ENCODE measurements around the gene CIZ1.

The CIZ1 gene

DNA sequence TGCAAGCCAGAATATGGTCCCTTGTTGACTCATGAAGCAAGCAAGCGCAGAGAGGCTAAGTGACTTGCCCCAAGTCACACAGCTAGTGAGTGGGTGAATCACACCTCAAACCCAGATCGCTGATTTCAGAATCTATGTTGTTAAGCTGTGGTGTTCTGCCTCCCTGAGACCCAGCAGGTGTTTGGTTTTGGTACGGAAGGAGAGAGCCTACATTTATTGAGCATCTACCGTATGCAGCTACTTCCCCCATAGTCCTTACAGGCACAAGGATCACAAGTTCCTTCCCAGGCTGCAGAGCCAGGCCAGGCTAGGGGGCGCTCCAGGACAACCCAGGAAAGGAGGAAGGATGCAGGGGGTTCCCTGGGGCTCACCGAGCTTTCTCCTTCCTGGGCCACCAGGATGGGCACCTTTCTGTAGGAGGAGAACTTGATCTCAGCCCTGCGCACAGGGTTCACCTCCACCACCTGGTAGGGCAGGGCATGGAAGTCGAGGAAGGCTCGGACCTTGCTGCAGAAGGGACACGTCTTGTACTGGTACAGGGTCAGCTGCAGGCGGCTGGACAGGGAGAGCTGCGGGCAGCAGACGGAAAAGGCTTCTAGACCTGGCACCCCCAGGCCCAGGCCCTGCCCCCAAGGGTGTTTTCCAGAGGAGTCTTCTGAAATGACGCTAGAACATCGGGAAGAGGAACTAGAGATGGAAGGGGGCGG lies 66.3 kb downstream of the CIZ1 start:
- 0 out of 2 replicates have a peak overlapping the region, but pooled peaks have one; percentile 88 for H3K4me3 ChIP-seq (replicated peaks; ENCODE audit: low read depth, low read length)
- TF ChIP-seq, protein P1, sequence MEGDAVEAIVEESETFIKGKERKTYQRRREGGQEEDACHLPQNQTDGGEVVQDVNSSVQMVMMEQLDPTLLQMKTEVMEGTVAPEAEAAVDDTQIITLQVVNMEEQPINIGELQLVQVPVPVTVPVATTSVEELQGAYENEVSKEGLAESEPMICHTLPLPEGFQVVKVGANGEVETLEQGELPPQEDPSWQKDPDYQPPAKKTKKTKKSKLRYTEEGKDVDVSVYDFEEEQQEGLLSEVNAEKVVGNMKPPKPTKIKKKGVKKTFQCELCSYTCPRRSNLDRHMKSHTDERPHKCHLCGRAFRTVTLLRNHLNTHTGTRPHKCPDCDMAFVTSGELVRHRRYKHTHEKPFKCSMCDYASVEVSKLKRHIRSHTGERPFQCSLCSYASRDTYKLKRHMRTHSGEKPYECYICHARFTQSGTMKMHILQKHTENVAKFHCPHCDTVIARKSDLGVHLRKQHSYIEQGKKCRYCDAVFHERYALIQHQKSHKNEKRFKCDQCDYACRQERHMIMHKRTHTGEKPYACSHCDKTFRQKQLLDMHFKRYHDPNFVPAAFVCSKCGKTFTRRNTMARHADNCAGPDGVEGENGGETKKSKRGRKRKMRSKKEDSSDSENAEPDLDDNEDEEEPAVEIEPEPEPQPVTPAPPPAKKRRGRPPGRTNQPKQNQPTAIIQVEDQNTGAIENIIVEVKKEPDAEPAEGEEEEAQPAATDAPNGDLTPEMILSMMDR (IDR thresholded peaks at IDR 0.05; ENCODE audit: low read depth, low read length, missing control alignments), result peak; percentile 91
- DNase-seq (ENCODE audit: extremely low read depth, low read depth), result peak; percentile 31

DNA sequence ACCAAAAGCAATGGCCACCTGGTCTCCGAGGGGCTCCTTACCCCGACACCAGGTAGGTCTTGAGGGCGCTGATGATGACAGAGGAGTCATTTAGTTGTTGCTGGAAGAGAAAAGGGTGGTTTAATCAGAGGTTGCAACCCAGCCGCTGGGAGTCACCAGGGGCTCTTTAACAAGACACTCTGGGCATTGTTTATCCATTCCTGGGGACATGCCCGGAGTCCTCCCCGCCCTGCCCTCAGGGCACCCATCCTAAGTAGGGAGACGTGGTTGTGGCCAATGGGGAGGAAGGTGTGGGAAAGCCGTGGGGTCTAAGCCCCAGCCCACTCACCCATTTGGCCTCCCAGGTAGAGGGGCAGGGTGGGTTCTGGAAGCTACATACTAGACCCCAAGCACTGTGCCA lies 66.9 kb downstream of the CIZ1 start:
- TF ChIP-seq, protein P1 (IDR thresholded peaks at IDR 0.05; ENCODE audit: low read depth, low read length, missing control alignments), result no peak
- no peak for DNase-seq (ENCODE audit: extremely low read depth, low read depth)
- H3K4me3 ChIP-seq (replicated peaks; ENCODE audit: low read depth, low read length), result no peak overlapping the region

DNA sequence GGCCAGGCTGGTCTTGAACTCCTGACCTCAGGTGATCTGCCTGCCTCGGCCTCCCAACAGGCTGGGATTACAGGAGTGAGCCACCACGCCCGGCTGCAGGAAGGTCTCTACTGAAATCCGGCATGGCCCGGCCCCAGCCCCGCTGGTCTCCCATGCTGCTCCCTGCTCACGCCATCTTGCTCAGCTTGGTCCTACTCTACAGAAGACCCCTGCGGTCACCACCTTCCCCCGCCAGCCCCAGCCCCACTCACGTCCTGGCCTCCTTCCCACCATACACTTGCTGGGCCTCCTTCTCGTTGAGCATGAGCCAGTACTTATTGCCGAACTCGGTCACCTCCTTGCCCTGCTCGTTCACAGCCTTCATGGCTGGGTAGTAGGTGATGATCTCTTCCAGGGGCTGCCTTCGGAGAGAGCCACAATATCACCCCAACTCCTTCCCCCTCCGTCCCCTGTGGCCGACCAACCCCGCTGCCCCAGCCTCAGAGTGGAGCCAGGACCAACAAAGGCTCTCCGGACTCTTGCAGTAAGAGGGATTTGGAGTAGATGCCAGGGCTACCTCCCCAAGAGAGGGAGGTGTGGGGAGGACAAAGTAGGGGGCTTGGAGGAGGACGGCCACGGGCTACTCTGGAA lies 67.8 kb downstream of the CIZ1 start:
- no peak for DNase-seq (ENCODE audit: extremely low read depth, low read depth)
- TF ChIP-seq, protein P1 (IDR thresholded peaks at IDR 0.05; ENCODE audit: low read depth, low read length, missing control alignments), result no peak
- H3K4me3 ChIP-seq (replicated peaks; ENCODE audit: low read depth, low read length), result no peak overlapping the region

DNA sequence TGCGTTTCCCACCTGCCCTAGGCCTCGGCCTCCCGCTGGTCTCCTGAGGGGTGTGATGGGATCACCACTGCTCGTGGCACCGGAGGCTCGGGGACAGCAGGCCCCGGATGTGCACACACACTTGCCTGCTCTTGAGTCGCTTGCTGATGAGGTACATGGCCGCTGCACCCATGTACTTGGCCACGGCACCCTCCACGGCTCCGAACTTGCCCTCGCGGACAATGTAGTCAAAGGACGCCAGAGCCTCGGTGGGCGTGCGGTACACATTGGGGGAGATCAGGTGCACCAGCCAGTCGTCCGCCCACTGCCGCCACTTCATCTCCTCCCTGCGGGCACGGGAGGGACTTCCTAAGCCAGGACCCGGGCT lies 68.6 kb downstream of the CIZ1 start:
- DNase-seq (ENCODE audit: extremely low read depth, low read depth), result no peak
- H3K4me3 ChIP-seq (replicated peaks; ENCODE audit: low read depth, low read length), result no peak overlapping the region
- TF ChIP-seq, protein P1 (IDR thresholded peaks at IDR 0.05; ENCODE audit: low read depth, low read length, missing control alignments), result no peak

DNA sequence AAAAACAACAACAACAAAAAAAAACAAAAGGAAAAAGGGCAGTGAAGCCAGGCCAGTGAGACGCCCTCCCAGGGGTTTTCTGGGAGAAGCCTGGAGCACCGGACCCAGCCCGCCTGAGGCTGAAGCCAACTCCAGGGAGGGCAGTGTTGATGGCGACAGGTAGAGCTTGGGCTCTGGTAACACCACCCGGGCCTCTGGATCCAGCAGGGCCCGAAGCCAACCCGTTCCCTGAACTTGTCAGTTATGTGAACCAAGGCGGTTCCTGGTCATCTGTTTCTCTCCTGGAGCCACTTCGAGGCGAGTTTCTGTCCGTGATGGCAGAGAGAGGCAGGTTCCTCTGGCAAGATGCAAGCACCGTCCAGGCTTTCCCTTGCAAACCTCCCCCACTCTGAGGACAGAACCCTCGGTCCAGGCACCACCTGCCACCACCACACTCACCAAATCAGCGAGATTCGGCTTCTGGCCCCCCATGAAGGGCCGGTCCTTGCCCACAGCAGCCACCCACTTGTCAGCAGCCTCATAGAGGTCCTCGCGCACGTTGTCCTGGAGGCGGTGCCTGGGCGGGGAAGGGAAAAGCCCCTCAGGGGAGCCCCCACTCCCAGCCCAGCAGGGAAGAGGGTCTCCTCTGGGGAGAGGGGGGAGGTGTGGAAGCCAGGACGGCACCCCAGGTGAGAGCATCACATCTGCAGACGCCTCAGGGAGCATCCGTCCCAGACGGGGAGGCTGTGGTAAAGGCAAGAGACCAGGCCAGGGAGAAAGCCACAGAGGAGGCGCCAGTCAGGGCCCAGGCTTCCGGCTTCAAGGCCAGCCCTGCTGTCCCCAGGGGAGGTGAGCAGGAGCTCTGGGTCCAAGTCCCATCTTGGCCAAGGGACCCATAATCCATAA lies 69.2 kb downstream of the CIZ1 start:
- TF ChIP-seq, protein P1 (IDR thresholded peaks at IDR 0.05; ENCODE audit: low read depth, low read length, missing control alignments), result no peak
- no peak overlapping the region for H3K4me3 ChIP-seq (replicated peaks; ENCODE audit: low read depth, low read length)
- no peak for DNase-seq (ENCODE audit: extremely low read depth, low read depth)

DNA sequence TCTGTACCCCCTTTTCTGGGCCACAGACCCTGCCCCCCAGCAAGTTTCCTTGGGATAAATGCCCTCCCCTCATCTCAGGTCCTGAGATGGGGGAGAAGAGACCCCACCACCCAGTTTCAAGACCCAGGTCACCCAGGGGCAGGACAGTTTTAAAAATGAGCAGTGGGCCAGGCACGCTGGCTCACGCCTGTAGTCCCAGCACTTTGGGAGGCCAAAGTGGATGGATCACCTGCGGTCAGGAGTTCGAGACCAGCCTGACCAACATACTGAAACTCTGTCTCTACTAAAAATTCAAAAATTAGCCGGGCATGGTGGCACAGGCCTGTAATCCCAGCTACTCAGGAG lies 69.9 kb downstream of the CIZ1 start:
- no peak for DNase-seq (ENCODE audit: extremely low read depth, low read depth)
- no peak overlapping the region for H3K4me3 ChIP-seq (replicated peaks; ENCODE audit: low read depth, low read length)
- TF ChIP-seq, protein P1 (IDR thresholded peaks at IDR 0.05; ENCODE audit: low read depth, low read length, missing control alignments), result no peak
